Activated T-helper 2 cell treated with anti-CD3 and anti-CD28 coated beads, Interferon-gamma antibody, Interleukin-2, Interleukin-4, amounts not matched to agents 10 μg/mL and 5 μg/mL and 100 μg/mL, durations not matched to agents 14 hours and 24 hours and 36 hours (primary cell): Measurements from ENCODE around the gene ZNF253. TPM values are rescaled to one million over a fixed set of nuclear protein-coding genes. Genes with fewer than 3 reads are reported as not detected.
"Not testable (repeated sequence)": the region's sequence is repeated elsewhere in the genome, so short reads cannot be mapped to it uniquely, and the experiment has no call there.

Source experiments
- DNase-seq: peaks from one replicate; pipeline ENCODE4 v3.0.0; 2021; ENCODE audit warnings: low spot score
- H3K27ac Mint-ChIP-seq: one replicate; pipeline ENCODE4 v1.8.0; 2021; ENCODE audit warnings: mixed read lengths
- H3K27me3 Mint-ChIP-seq: one replicate; pipeline ENCODE4 v1.8.0; 2021; ENCODE audit warnings: low read depth, mixed read lengths
- H3K36me3 Mint-ChIP-seq: one replicate; pipeline ENCODE4 v1.8.0; 2021; ENCODE audit warnings: low read depth, mixed read lengths
- H3K4me1 Mint-ChIP-seq: one replicate; pipeline ENCODE4 v1.8.0; 2021; ENCODE audit warnings: low read depth, mixed read lengths
- H3K4me3 Mint-ChIP-seq: one replicate; pipeline ENCODE4 v1.8.0; 2021; ENCODE audit warnings: low read depth, mild to moderate bottlenecking, moderate library complexity, mixed read lengths
- H3K9me3 Mint-ChIP-seq: one replicate; pipeline ENCODE4 v1.8.0; 2021; ENCODE audit warnings: mixed read lengths
- intact Hi-C: fragments of 100-400 bp; cut with micrococcal nuclease; formaldehyde crosslinking; loops from one replicate; pipeline ENCODE4 v1.15.1; 2023
- total RNA-seq: library from RNA; stranded (reverse); gene quantifications from 2 replicates; pipeline ENCODE4 v1.2.3, GENCODE V29; 2022

Gene ZNF253
- total RNA-seq, 1 donor from 2014 or later, result 8.6 TPM

GRCh38 chr19:19858751-19859150, 6.9 kb upstream of the ZNF253 start:
- intact Hi-C loops, result no loop called here
- no peak for DNase-seq
- Mint-ChIP-seq H3K4me1 (peaks cover 1% of the 10 kb centered on the region), H3K27me3 (no peaks in the 10 kb centered on the region), H3K27ac (no peak overlapping the region), H3K9me3 (peaks cover 60% of the 10 kb centered on the region), H3K36me3 (peaks cover 33% of the 10 kb centered on the region), H3K4me3 (no peak overlapping the region)

- H3K27ac Mint-ChIP-seq, result no peak overlapping the region
- H3K27me3 Mint-ChIP-seq, result no peaks in the 10 kb centered on the region
- H3K4me3 Mint-ChIP-seq, result peak overlapping the region; percentile 60
- peaks cover 1% of the 10 kb centered on the region for H3K4me1 Mint-ChIP-seq
- H3K36me3 Mint-ChIP-seq, result peaks cover 36% of the 10 kb centered on the region
- peak; percentile 20 for DNase-seq
- intact Hi-C loops, result no loop called here
- peaks cover 43% of the 10 kb centered on the region for H3K9me3 Mint-ChIP-seq
Measured at GRCh38 chr19:19860756-19861390, 4.8 kb upstream of the ZNF253 start.

GRCh38 chr19:19866611-19867248, 1.0 kb downstream of the ZNF253 start:
- peak overlapping the region; percentile 97 for H3K27ac Mint-ChIP-seq
- H3K27me3 Mint-ChIP-seq, result no peaks in the 10 kb centered on the region
- H3K9me3 Mint-ChIP-seq, result peaks cover 49% of the 10 kb centered on the region
- peak overlapping the region; percentile 93 for H3K4me3 Mint-ChIP-seq
- peaks cover 57% of the 10 kb centered on the region for H3K36me3 Mint-ChIP-seq
- peaks cover 5% of the 10 kb centered on the region for H3K4me1 Mint-ChIP-seq
- intact Hi-C loops, result loop anchor here (1.0 to 2.0 kb wide), 2 partner anchors 34 to 1462 kb away; partner anchors contain the start of genes ZNF708 and ZNF93
- peak; percentile 43 for DNase-seq

- DNase-seq, H3K4me1 Mint-ChIP-seq, H3K27me3 Mint-ChIP-seq, H3K27ac Mint-ChIP-seq, intact Hi-C loops, H3K4me3 Mint-ChIP-seq: not testable (repeated sequence)
- H3K36me3 Mint-ChIP-seq, result peaks cover 79% of the 10 kb centered on the region
- peaks cover 54% of the 10 kb centered on the region for H3K9me3 Mint-ChIP-seq
Measured at GRCh38 chr19:19870086-19870485, 4.4 kb downstream of the ZNF253 start.

GRCh38 chr19:19871932-19872331, 6.2 kb downstream of the ZNF253 start:
- no peak overlapping the region for H3K27ac Mint-ChIP-seq
- intact Hi-C loops, result no loop called here

GRCh38 chr19:19873381-19873780, 7.7 kb downstream of the ZNF253 start:
- H3K27ac Mint-ChIP-seq, result no peak overlapping the region
- intact Hi-C loops, result no loop called here
- no peak for DNase-seq
- peaks cover 81% of the 10 kb centered on the region for H3K36me3 Mint-ChIP-seq
- no peak overlapping the region for H3K4me3 Mint-ChIP-seq
- H3K9me3 Mint-ChIP-seq, result peaks cover 67% of the 10 kb centered on the region
- no peaks in the 10 kb centered on the region for H3K27me3 Mint-ChIP-seq
- peaks cover 2% of the 10 kb centered on the region for H3K4me1 Mint-ChIP-seq

More at GRCh38 chr19:19871932-19872331, 6.2 kb downstream of the ZNF253 start:
- no peaks in the 10 kb centered on the region for H3K27me3 Mint-ChIP-seq
- peaks cover 83% of the 10 kb centered on the region for H3K36me3 Mint-ChIP-seq
- peaks cover 8% of the 10 kb centered on the region for H3K4me1 Mint-ChIP-seq
- H3K9me3 Mint-ChIP-seq, result peaks cover 70% of the 10 kb centered on the region
- H3K4me3 Mint-ChIP-seq, result no peak overlapping the region
- DNase-seq, result no peak

GRCh38 chr19:19877724-19878123, 12.0 kb downstream of the ZNF253 start:
- peaks cover 88% of the 10 kb centered on the region for H3K36me3 Mint-ChIP-seq
- no peak overlapping the region for H3K4me3 Mint-ChIP-seq
- H3K4me1 Mint-ChIP-seq, result peaks cover 2% of the 10 kb centered on the region
- no peak for DNase-seq
- no peaks in the 10 kb centered on the region for H3K27me3 Mint-ChIP-seq
- peaks cover 49% of the 10 kb centered on the region for H3K9me3 Mint-ChIP-seq
- no peak overlapping the region for H3K27ac Mint-ChIP-seq
- intact Hi-C loops, result no loop called here

GRCh38 chr19:19884583-19884982, 18.9 kb downstream of the ZNF253 start:
- peaks cover 40% of the 10 kb centered on the region for H3K9me3 Mint-ChIP-seq
- DNase-seq, result no peak
- peaks cover 76% of the 10 kb centered on the region for H3K36me3 Mint-ChIP-seq
- intact Hi-C loops, result no loop called here
- H3K4me3 Mint-ChIP-seq, result no peak overlapping the region
- no peaks in the 10 kb centered on the region for H3K4me1 Mint-ChIP-seq
- no peak overlapping the region for H3K27ac Mint-ChIP-seq
- no peaks in the 10 kb centered on the region for H3K27me3 Mint-ChIP-seq

GRCh38 chr19:19892055-19892941, 26.6 kb downstream of the ZNF253 start:
- H3K9me3 Mint-ChIP-seq, result peaks cover 71% of the 10 kb centered on the region
- H3K27ac Mint-ChIP-seq, intact Hi-C loops: not testable (repeated sequence)

GRCh38 chr19:19900139-19900728, 34.6 kb downstream of the ZNF253 start:
- intact Hi-C loops, result loop anchor here (1.0 kb wide), 2 partner anchors 34 to 124 kb away; no protein-coding TSS in a partner anchor
- peaks cover 6% of the 10 kb centered on the region for H3K4me1 Mint-ChIP-seq
- DNase-seq, result no peak
- peaks cover 68% of the 10 kb centered on the region for H3K36me3 Mint-ChIP-seq
- H3K27me3 Mint-ChIP-seq, result no peaks in the 10 kb centered on the region
- H3K4me3 Mint-ChIP-seq, result peak overlapping the region; percentile 93
- H3K9me3 Mint-ChIP-seq, result peaks cover 76% of the 10 kb centered on the region
- peak overlapping the region; percentile 92 for H3K27ac Mint-ChIP-seq

More at GRCh38 chr19:19892055-19892941, 26.6 kb downstream of the ZNF253 start:
- DNase-seq, H3K27me3 Mint-ChIP-seq, H3K4me3 Mint-ChIP-seq, H3K4me1 Mint-ChIP-seq: not testable (repeated sequence)
- H3K36me3 Mint-ChIP-seq, result peaks cover 59% of the 10 kb centered on the region

DNA sequence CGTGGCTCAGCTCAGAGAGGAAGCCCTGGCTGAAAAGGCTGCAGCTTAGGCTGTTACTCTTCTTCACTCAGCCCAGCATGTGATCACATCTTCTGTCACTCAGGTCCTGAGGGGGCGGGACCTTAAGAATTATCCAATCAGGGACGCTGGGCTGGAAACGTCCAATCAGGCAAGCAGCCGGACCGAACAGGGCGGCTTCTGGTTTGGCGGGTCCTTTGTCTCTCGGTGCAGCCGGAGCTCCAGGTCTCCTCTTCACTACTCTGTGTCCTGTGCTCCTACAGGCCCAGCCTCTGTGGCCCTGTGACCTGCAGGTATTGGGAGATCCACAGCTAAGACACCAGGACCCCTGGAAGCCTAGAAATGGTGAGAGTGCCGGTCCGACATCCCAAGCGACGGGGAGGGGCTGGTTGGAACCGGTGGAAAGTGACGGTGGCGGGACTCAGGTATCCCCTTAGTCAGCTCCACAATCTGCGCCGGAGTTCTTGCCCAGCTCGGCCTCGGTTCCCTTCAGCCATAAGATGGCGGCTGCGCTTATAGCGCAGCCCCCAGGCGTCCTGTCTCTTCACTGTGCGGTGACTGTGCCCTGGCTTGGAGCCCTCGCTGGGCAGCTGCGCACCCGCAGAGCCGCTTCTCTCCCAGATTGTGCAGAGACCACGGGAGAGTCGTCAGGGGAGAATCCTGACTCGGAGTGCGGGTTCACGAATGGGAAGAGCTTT, 35.2 kb downstream of the ZNF253 start, which contains the start of gene ZNF93:
TSS of gene ZNF93 (plus strand) at position 218 of the 716 bp plus-strand sequence. CDS start at position 361, 143 bp downstream.
- H3K27me3 Mint-ChIP-seq, result no peaks in the 10 kb centered on the region
- DNase-seq, result peak; percentile 84
- peaks cover 76% of the 10 kb centered on the region for H3K9me3 Mint-ChIP-seq
- peak within 1 kb of the TSS; percentile 92 for H3K27ac Mint-ChIP-seq
- intact Hi-C loops, result loop anchor here (1.0 kb wide), 2 partner anchors 35 to 125 kb away; no protein-coding TSS in a partner anchor
- H3K4me1 Mint-ChIP-seq, result peaks cover 6% of the 10 kb centered on the region
- peaks cover 70% of the 10 kb centered on the region for H3K36me3 Mint-ChIP-seq
- peak within 1 kb of the TSS; percentile 93 for H3K4me3 Mint-ChIP-seq

DNA sequence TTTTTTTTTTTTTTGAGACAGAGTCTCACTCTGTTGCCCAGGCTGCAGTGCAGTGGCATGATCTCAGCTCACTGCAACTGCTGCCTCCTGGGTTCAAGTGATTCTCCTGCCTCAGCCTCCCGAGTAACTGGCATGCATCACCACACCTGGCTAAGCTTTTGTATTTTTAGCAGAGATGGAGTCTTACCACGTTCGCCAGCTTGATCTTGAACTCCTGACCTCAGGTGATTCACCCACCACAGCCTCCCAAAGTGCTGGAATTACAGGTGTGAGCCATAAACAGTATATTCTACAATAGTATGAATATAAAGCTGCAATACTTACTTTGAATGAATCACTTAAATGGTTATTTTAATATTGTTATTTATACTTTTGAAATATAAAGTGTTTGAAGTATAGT, 41.9 kb downstream of the ZNF253 start:
- intact Hi-C loops, result not testable (repeated sequence)

More for the DNA sequence above, 41.9 kb downstream of the ZNF253 start:
- H3K4me3 Mint-ChIP-seq, H3K4me1 Mint-ChIP-seq, H3K27ac Mint-ChIP-seq, DNase-seq, H3K27me3 Mint-ChIP-seq: not testable (repeated sequence)
- H3K9me3 Mint-ChIP-seq, result peaks cover 68% of the 10 kb centered on the region
- H3K36me3 Mint-ChIP-seq, result peaks cover 86% of the 10 kb centered on the region
